ENCODE data around the gene KRTDAP. TPM values are rescaled to one million over a fixed set of nuclear protein-coding genes. Genes with fewer than 3 reads are reported as not detected.

The KRTDAP gene
- total and polyA plus RNA-seq, 2 donors (not counting 3 experiments of a cell fraction or from before 2014, with no cell fraction given) = not detected

GRCh38 chr19:35468637-35469036 is 21.6 kb downstream of the KRTDAP start:
- no peaks in the 10 kb centered on the region for H3K4me1 ChIP-seq (ENCODE audit: control insufficient read depth, extremely low read depth, insufficient read depth, low read length)

GRCh38 chr19:35466259-35466658 is 24.0 kb downstream of the KRTDAP start:
- TF ChIP-seq CTCF (IDR thresholded peaks at IDR 0.05; ENCODE audit: extremely low read depth in 1 of 2, insufficient read depth in 1 of 2, low read depth in 1 of 2, low read length in 2 of 2) (no peak), GATA2 (IDR thresholded peaks at IDR 0.05; ENCODE audit: insufficient read depth, insufficient read length, low read depth, low read length) (no peak), MYC (IDR thresholded peaks at IDR 0.05; ENCODE audit: low read depth, low read length) (no peak), JUN (IDR thresholded peaks at IDR 0.05; ENCODE audit: borderline replicate concordance, insufficient read depth, insufficient read length, low read depth) (no peak), POLR2A (IDR thresholded peaks at IDR 0.05; ENCODE audit: low read depth, low read length) (no peak), FOS (IDR thresholded peaks at IDR 0.05; ENCODE audit: borderline replicate concordance, insufficient read depth, low read length) (no peak), MAX (IDR thresholded peaks at IDR 0.05; ENCODE audit: insufficient read depth, insufficient read length) (no peak), POLR2AphosphoS5 (IDR thresholded peaks at IDR 0.05; ENCODE audit: insufficient read depth, low read depth, low read length) (no peak), EZH2 (IDR thresholded peaks at IDR 0.05; ENCODE audit: borderline replicate concordance, low read depth, low read length, severe bottlenecking) (no peak)
- Histone ChIP-seq H3K79me2 (ENCODE audit: control insufficient read depth, insufficient read depth, low read length) (no peaks in the 10 kb centered on the region), H3K27ac (ENCODE audit: insufficient read depth, low read depth, low read length) (no peak overlapping the region), H2AFZ (ENCODE audit: low read depth, low read length) (no peak overlapping the region), H3K9me3 (replicated peaks; ENCODE audit: control insufficient read depth, insufficient read depth, low read length) (no peaks in the 10 kb centered on the region), H3K4me3 (replicated peaks in 1 of 3; ENCODE audit: insufficient read depth in 1 of 3, low read depth in 1 of 3, low read length in 3 of 3) (no peak overlapping the region), H3K9ac (replicated peaks; ENCODE audit: extremely low read depth, insufficient read depth, low read length) (no peak overlapping the region), H4K20me1 (replicated peaks; ENCODE audit: control insufficient read depth, extremely low read depth, insufficient read depth, low read length) (no peaks in the 10 kb centered on the region), H3K36me3 (ENCODE audit: control insufficient read depth in 2 of 2, extremely low read depth in 1 of 2, insufficient read depth in 2 of 2, low read length in 2 of 2) (no peaks in the 10 kb centered on the region), H3K4me2 (ENCODE audit: insufficient read depth, low read length) (no peak overlapping the region), H3K4me1 (ENCODE audit: control insufficient read depth, extremely low read depth, insufficient read depth, low read length) (no peaks in the 10 kb centered on the region), H3K9me1 (replicated peaks; ENCODE audit: control insufficient read depth, extremely low read depth, insufficient read depth, low read length) (no peaks in the 10 kb centered on the region), H3K27me3 (ENCODE audit: control insufficient read depth in 2 of 2, insufficient read depth in 2 of 2, low read length in 2 of 2) (no peaks in the 10 kb centered on the region)
- BruUV-seq (replicated peaks) = no TSS peak
- POLR2A ChIA-PET = no interaction called here
- intact Hi-C loops (cut with micrococcal nuclease) (no loop called here), dilution Hi-C loops (cut with MboI; ENCODE audit: extremely low pct_ligation_motif_present, low sequenced_read_pairs) (no loop called here)
- FAIRE-seq (no peak), DNase-seq (ENCODE audit: low read depth, low spot score) (no peak)
- CTCF ChIA-PET = interaction anchor here (0.9 kb wide), 1 partner anchor 32 kb away, joined by 3 read pairs; no protein-coding TSS in a partner anchor

More at GRCh38 chr19:35468637-35469036, 21.6 kb downstream of the KRTDAP start:
- CTCF ChIA-PET = interaction anchor here (0.8 to 2.3 kb wide), 7 partner anchors 16 to 327 kb away, joined by 3 to 31 read pairs (median 3); no protein-coding TSS in a partner anchor
- H3K79me2 ChIP-seq (ENCODE audit: control insufficient read depth, insufficient read depth, low read length) = no peaks in the 10 kb centered on the region
- no peak for FAIRE-seq
- no peak overlapping the region for H3K27ac ChIP-seq (ENCODE audit: insufficient read depth, low read depth, low read length)
- H3K9me1 ChIP-seq (replicated peaks; ENCODE audit: control insufficient read depth, extremely low read depth, insufficient read depth, low read length) = no peaks in the 10 kb centered on the region
- TF ChIP-seq GATA2 (IDR thresholded peaks at IDR 0.05; ENCODE audit: insufficient read depth, insufficient read length, low read depth, low read length) (no peak), CTCF (IDR thresholded peaks at IDR 0.05; ENCODE audit: extremely low read depth in 1 of 2, insufficient read depth in 1 of 2, low read depth in 1 of 2, low read length in 2 of 2) (peak in 1 of 2 donors; percentile 52)
- no peaks in the 10 kb centered on the region for H3K27me3 ChIP-seq (ENCODE audit: control insufficient read depth in 2 of 2, insufficient read depth in 2 of 2, low read length in 2 of 2)
- intact Hi-C loops (cut with micrococcal nuclease) = loop anchor here (1.0 kb wide), 1 partner anchor 116 kb away; no protein-coding TSS in a partner anchor
- POLR2A ChIA-PET = no interaction called here
- no peak overlapping the region for H3K4me3 ChIP-seq (replicated peaks in 1 of 3; ENCODE audit: insufficient read depth in 1 of 3, low read depth in 1 of 3, low read length in 3 of 3)
- no peak for DNase-seq (ENCODE audit: low read depth, low spot score)
- H3K9ac ChIP-seq (replicated peaks; ENCODE audit: extremely low read depth, insufficient read depth, low read length) = no peak overlapping the region
- H3K4me2 ChIP-seq (ENCODE audit: insufficient read depth, low read length) = no peak overlapping the region
- H3K36me3 ChIP-seq (ENCODE audit: control insufficient read depth in 2 of 2, extremely low read depth in 1 of 2, insufficient read depth in 2 of 2, low read length in 2 of 2) = no peaks in the 10 kb centered on the region
- no TSS peak for BruUV-seq (replicated peaks)
- no peaks in the 10 kb centered on the region for H3K9me3 ChIP-seq (replicated peaks; ENCODE audit: control insufficient read depth, insufficient read depth, low read length)
- no peaks in the 10 kb centered on the region for H4K20me1 ChIP-seq (replicated peaks; ENCODE audit: control insufficient read depth, extremely low read depth, insufficient read depth, low read length)
- no peak overlapping the region for H2AFZ ChIP-seq (ENCODE audit: low read depth, low read length)
- dilution Hi-C loops (cut with MboI; ENCODE audit: extremely low pct_ligation_motif_present, low sequenced_read_pairs) = no loop called here
